ENCODE results near the gene NUF2.
"Not testable (repeated sequence)": the region's sequence is repeated elsewhere in the genome, so short reads cannot be mapped to it uniquely, and the experiment has no call there.

The NUF2 gene

GRCh38 chr1:163300568-163300967 is 21.2 kb upstream of the NUF2 start:
- Histone ChIP-seq H3K36me3 (ENCODE audit: control insufficient read depth, insufficient read depth, low read length) (no peaks in the 10 kb centered on the region), H3K4me3 (ENCODE audit: low read length) (no peak overlapping the region), H3K27me3 (ENCODE audit: control insufficient read depth, insufficient read depth, low read length) (no peaks in the 10 kb centered on the region), H3K9ac (ENCODE audit: low read length) (no peak overlapping the region), H3K4me1 (ENCODE audit: control insufficient read depth, insufficient read depth, low read length) (no peaks in the 10 kb centered on the region), H3K27ac (ENCODE audit: low read depth, low read length) (no peak overlapping the region)

- Histone ChIP-seq H3K4me1 (ENCODE audit: control insufficient read depth, insufficient read depth, low read length) (no peaks in the 10 kb centered on the region), H3K27ac (ENCODE audit: low read depth, low read length) (no peak overlapping the region), H3K4me3 (ENCODE audit: low read length) (no peak overlapping the region), H3K9ac (ENCODE audit: low read length) (no peak overlapping the region), H3K27me3 (ENCODE audit: control insufficient read depth, insufficient read depth, low read length) (no peaks in the 10 kb centered on the region), H3K36me3 (ENCODE audit: control insufficient read depth, insufficient read depth, low read length) (no peaks in the 10 kb centered on the region)
Measured at GRCh38 chr1:163303561-163303960, 18.2 kb upstream of the NUF2 start.

- Histone ChIP-seq H3K9ac (ENCODE audit: low read length) (no peak overlapping the region), H3K27ac (ENCODE audit: low read depth, low read length) (no peak overlapping the region), H3K27me3 (ENCODE audit: control insufficient read depth, insufficient read depth, low read length) (no peaks in the 10 kb centered on the region), H3K4me3 (ENCODE audit: low read length) (no peak overlapping the region), H3K4me1 (ENCODE audit: control insufficient read depth, insufficient read depth, low read length) (no peaks in the 10 kb centered on the region), H3K36me3 (ENCODE audit: control insufficient read depth, insufficient read depth, low read length) (no peaks in the 10 kb centered on the region)
Measured at GRCh38 chr1:163305441-163305840, 16.3 kb upstream of the NUF2 start.

- H3K36me3 ChIP-seq (ENCODE audit: control insufficient read depth, insufficient read depth, low read length) = no peaks in the 10 kb centered on the region
- no peak overlapping the region for H3K4me3 ChIP-seq (ENCODE audit: low read length)
- no peak overlapping the region for H3K9ac ChIP-seq (ENCODE audit: low read length)
- no peaks in the 10 kb centered on the region for H3K27me3 ChIP-seq (ENCODE audit: control insufficient read depth, insufficient read depth, low read length)
- no peak overlapping the region for H3K27ac ChIP-seq (ENCODE audit: low read depth, low read length)
- H3K4me1 ChIP-seq (ENCODE audit: control insufficient read depth, insufficient read depth, low read length) = no peaks in the 10 kb centered on the region
Measured at GRCh38 chr1:163307479-163308171, 14.1 kb upstream of the NUF2 start.

- Histone ChIP-seq H3K4me1 (ENCODE audit: control insufficient read depth, insufficient read depth, low read length) (no peaks in the 10 kb centered on the region), H3K36me3 (ENCODE audit: control insufficient read depth, insufficient read depth, low read length) (no peaks in the 10 kb centered on the region), H3K4me3 (ENCODE audit: low read length) (no peak overlapping the region), H3K9ac (ENCODE audit: low read length) (no peak overlapping the region), H3K27ac (ENCODE audit: low read depth, low read length) (no peak overlapping the region), H3K27me3 (ENCODE audit: control insufficient read depth, insufficient read depth, low read length) (no peaks in the 10 kb centered on the region)
Measured at GRCh38 chr1:163308811-163309210, 12.9 kb upstream of the NUF2 start.

GRCh38 chr1:163315773-163316374 is 5.9 kb upstream of the NUF2 start:
- no peak overlapping the region for H3K9ac ChIP-seq (ENCODE audit: low read length)
- H3K27me3 ChIP-seq (ENCODE audit: control insufficient read depth, insufficient read depth, low read length) = no peaks in the 10 kb centered on the region
- H3K4me3 ChIP-seq (ENCODE audit: low read length) = no peak overlapping the region
- no peak overlapping the region for H3K27ac ChIP-seq (ENCODE audit: low read depth, low read length)
- no peaks in the 10 kb centered on the region for H3K36me3 ChIP-seq (ENCODE audit: control insufficient read depth, insufficient read depth, low read length)
- peaks cover 4% of the 10 kb centered on the region for H3K4me1 ChIP-seq (ENCODE audit: control insufficient read depth, insufficient read depth, low read length)

- Histone ChIP-seq H3K27me3 (ENCODE audit: control insufficient read depth, insufficient read depth, low read length) (no peaks in the 10 kb centered on the region), H3K9ac (ENCODE audit: low read length) (no peak overlapping the region), H3K27ac (ENCODE audit: low read depth, low read length) (peak overlapping the region; percentile 84), H3K36me3 (ENCODE audit: control insufficient read depth, insufficient read depth, low read length) (no peaks in the 10 kb centered on the region), H3K4me1 (ENCODE audit: control insufficient read depth, insufficient read depth, low read length) (peaks cover 10% of the 10 kb centered on the region), H3K4me3 (ENCODE audit: low read length) (peak overlapping the region; percentile 87)
Measured at GRCh38 chr1:163320891-163321290, 863 bp upstream of the NUF2 start.

GRCh38 chr1:163323339-163323738 is 1.6 kb downstream of the NUF2 start:
- peaks cover 10% of the 10 kb centered on the region for H3K4me1 ChIP-seq (ENCODE audit: control insufficient read depth, insufficient read depth, low read length)
- H3K27me3 ChIP-seq (ENCODE audit: control insufficient read depth, insufficient read depth, low read length); H3K27ac ChIP-seq (ENCODE audit: low read depth, low read length); H3K4me3 ChIP-seq (ENCODE audit: low read length); H3K36me3 ChIP-seq (ENCODE audit: control insufficient read depth, insufficient read depth, low read length); H3K9ac ChIP-seq (ENCODE audit: low read length): not testable (repeated sequence)

GRCh38 chr1:163331116-163331515 is 9.4 kb downstream of the NUF2 start:
- Histone ChIP-seq H3K4me1 (ENCODE audit: control insufficient read depth, insufficient read depth, low read length) (no peaks in the 10 kb centered on the region), H3K27me3 (ENCODE audit: control insufficient read depth, insufficient read depth, low read length) (no peaks in the 10 kb centered on the region), H3K4me3 (ENCODE audit: low read length) (no peak overlapping the region), H3K27ac (ENCODE audit: low read depth, low read length) (no peak overlapping the region), H3K9ac (ENCODE audit: low read length) (no peak overlapping the region), H3K36me3 (ENCODE audit: control insufficient read depth, insufficient read depth, low read length) (no peaks in the 10 kb centered on the region)

GRCh38 chr1:163335216-163335615 is 13.5 kb downstream of the NUF2 start:
- H3K4me1 ChIP-seq (ENCODE audit: control insufficient read depth, insufficient read depth, low read length) = no peaks in the 10 kb centered on the region
- no peak overlapping the region for H3K9ac ChIP-seq (ENCODE audit: low read length)
- no peak overlapping the region for H3K4me3 ChIP-seq (ENCODE audit: low read length)
- H3K36me3 ChIP-seq (ENCODE audit: control insufficient read depth, insufficient read depth, low read length) = no peaks in the 10 kb centered on the region
- H3K27me3 ChIP-seq (ENCODE audit: control insufficient read depth, insufficient read depth, low read length) = no peaks in the 10 kb centered on the region
- H3K27ac ChIP-seq (ENCODE audit: low read depth, low read length) = no peak overlapping the region

- Histone ChIP-seq H3K4me1 (ENCODE audit: control insufficient read depth, insufficient read depth, low read length) (no peaks in the 10 kb centered on the region), H3K36me3 (ENCODE audit: control insufficient read depth, insufficient read depth, low read length) (no peaks in the 10 kb centered on the region), H3K9ac (ENCODE audit: low read length) (no peak overlapping the region), H3K27me3 (ENCODE audit: control insufficient read depth, insufficient read depth, low read length) (no peaks in the 10 kb centered on the region), H3K4me3 (ENCODE audit: low read length) (no peak overlapping the region), H3K27ac (ENCODE audit: low read depth, low read length) (no peak overlapping the region)
Measured at GRCh38 chr1:163337631-163338030, 15.9 kb downstream of the NUF2 start.

GRCh38 chr1:163346326-163346870 is 24.6 kb downstream of the NUF2 start:
- H3K27me3 ChIP-seq (ENCODE audit: control insufficient read depth, insufficient read depth, low read length) = no peaks in the 10 kb centered on the region
- H3K9ac ChIP-seq (ENCODE audit: low read length) = no peak overlapping the region
- no peak overlapping the region for H3K4me3 ChIP-seq (ENCODE audit: low read length)
- H3K4me1 ChIP-seq (ENCODE audit: control insufficient read depth, insufficient read depth, low read length) = no peaks in the 10 kb centered on the region
- no peak overlapping the region for H3K27ac ChIP-seq (ENCODE audit: low read depth, low read length)
- no peaks in the 10 kb centered on the region for H3K36me3 ChIP-seq (ENCODE audit: control insufficient read depth, insufficient read depth, low read length)

GRCh38 chr1:163347106-163347505 is 25.4 kb downstream of the NUF2 start:
- H3K36me3 ChIP-seq (ENCODE audit: control insufficient read depth, insufficient read depth, low read length) = no peaks in the 10 kb centered on the region

More at GRCh38 chr1:163347106-163347505, 25.4 kb downstream of the NUF2 start:
- no peak overlapping the region for H3K27ac ChIP-seq (ENCODE audit: low read depth, low read length)
- H3K4me3 ChIP-seq (ENCODE audit: low read length) = no peak overlapping the region
- H3K4me1 ChIP-seq (ENCODE audit: control insufficient read depth, insufficient read depth, low read length) = no peaks in the 10 kb centered on the region
- H3K9ac ChIP-seq (ENCODE audit: low read length) = no peak overlapping the region
- H3K27me3 ChIP-seq (ENCODE audit: control insufficient read depth, insufficient read depth, low read length) = no peaks in the 10 kb centered on the region
